Anterior cingulate cortex (tissue), 58 donors: ENCODE data around the gene SLC41A2.
A peak's percentile ranks its signal among the peaks of the same experiment; 100 is the strongest.

Source experiments
- DNase-seq, 58 donors: peaks; one replicate each; lab custom pipeline; 2025; lab: John Stamatoyannopoulos, UW

Gene SLC41A2

DNA sequence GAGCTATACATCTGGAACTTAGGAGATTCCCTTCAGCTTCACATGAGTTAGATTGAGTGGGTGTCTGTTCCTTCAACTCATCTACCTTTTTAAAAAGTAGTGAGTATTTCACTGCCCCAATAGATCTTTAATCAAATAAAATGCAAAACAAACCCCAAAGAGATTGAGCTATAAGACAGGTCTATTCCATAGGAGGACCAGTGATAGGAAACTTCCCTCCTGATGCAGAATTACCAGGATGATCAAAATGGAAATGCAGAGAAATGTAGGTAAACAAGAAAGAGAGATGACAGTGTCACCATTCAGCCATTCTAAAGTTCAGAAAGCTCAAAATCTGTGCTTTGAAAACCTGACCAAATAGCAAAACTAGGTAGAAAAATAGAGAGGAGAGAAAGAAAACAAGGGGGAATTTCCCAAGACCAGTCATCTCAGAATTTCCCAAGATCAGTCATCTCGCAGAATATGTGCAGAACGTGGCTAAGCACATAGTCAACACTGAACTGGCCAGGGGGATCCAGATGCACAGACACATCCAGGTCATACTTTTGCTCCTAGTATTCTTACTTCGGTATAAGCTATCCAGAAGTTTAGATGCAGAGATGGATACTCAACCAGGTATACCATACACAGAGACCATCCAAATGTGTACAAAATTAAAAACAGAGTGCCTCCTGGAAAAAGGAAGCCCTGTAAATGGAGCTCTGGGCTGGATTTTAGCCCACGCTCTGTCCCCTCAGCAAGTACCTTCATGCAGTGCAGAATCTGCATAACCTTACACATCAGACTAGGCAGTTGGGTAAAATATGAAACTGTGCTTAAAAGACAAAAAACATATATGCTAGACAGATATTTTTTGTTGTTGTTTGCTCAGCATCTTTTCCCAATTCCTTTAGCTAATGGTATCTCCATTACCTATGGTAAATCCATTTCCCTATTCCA lies 27.4 kb downstream of the SLC41A2 start:
- no peak for DNase-seq

DNA sequence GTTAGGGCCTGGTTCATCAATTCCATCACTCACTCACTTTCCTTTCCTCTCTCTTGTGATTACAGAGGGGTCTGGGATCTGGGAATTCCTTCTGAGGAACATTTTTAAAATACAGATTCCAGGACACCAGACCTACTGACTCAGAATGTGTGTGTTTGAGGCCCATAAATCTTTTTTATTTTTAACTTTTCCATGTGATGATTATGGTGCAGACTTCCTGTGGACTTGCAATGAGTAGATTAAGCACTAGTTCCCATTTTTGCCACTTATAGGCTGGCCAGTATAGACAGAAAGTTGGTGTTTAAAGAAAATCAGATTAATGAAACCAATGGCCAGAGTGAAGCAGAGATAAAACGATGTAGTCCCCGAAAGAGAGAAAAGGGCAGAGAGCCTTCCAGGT lies 28.1 kb downstream of the SLC41A2 start:
- no peak for DNase-seq

DNA sequence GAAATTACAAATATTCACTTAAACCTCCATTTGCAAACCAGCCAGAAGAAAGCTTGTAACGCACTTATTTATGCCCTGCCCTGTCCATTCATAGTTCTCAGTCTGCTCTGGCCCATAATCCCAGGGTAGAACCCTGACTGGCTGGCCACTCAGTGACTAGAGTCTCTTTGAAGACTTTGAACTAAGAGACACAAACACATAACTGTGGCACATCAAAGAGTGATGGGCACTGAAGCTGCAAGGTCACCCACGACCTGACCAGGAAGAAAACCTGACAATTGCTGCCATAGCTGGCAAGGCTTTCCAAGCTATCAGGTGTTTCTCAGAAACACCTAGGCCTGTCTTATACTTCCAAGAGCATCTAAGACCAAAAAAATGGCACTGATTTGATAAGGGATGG lies 28.7 kb downstream of the SLC41A2 start:
- DNase-seq: no peak

DNA sequence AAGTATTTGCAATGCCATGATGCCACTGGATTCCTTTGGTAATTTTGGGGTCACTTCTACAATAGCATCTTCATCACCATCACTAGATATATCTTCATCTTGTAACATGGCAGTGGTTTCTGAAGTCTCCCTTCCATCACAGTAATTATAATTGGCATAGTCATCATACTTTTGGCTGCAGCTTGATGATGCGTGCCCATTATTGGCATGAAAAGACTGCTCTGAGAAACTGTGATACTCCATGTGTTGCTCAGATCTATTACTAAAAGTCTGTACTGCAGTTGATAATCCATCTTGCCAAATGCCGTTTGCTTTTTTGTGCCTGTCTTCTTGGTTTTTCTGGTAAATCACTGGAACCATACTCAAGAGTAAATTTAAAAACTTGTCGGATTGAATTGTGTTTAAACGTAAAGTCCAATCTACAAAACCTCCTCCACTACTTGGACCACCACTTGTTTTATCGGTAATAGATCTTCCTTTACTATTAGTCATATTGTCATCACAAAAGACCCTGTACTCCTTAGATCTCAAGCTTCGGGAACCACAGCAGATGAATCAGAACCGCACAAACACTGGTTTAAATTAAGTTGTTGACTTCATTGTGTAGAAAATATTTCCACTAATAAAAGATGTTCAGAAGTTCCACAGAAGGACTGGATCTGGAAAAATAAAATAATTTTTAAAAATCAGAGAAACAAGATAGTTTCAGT lies 29.9 kb downstream of the SLC41A2 start:
- DNase-seq: peak in 2 of 58 donors; percentile 4 to 8

DNA sequence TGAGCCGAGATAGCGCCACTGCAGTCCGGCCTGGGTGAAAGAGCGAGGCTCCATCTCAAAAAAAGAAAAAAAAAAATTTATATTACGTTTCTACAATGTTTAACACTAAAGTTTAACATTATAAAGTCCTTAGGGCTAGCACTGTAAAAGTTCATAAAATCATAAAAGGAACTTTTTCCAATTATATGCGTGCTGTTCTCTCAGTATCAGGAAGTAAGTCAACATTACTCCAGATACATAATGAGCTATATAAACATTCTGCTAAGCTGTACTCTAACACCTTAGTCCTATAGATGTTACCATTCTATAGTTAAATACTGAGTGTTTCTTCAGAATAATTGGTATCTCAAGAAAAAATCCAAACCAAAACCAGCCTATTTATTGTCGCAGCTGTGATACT lies 32.6 kb downstream of the SLC41A2 start:
- no peak for DNase-seq

DNA sequence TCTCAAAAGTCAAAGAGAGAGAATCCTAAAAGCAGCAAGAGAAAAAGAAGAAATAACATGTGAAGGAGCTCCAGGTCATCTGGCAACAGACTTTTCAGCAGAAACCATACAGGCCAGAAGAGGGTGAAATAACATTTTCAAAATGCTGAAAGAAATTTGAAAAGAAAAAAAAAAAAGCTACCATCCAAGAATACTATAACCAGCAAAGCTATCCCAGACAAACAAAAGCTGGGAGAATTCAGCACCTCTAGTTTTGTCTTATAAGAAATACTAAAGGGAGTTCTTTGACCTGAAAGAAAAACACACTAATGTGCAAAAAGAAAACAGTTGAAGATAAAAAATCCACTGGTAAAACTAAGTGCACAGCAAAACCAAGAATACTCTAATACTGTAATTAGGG lies 36.8 kb downstream of the SLC41A2 start:
- no peak for DNase-seq

DNA sequence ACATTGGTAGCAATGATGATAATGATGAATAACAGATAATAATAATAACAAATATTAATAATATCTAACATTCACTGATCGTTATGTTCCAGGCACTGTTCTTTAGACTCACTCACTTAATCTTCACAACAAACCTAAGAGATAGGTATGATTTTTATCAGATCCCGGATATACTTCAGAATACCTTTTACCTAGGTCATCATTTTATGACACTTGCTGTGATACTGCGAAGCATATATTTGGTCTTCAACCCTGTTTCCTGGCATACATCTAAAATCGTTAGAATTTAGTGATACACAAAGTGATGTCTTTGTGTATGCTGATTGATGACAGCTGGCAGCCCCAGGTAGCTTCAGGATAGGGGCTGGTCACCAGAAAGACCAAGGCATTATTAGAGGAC lies 46.1 kb downstream of the SLC41A2 start:
- no peak for DNase-seq

DNA sequence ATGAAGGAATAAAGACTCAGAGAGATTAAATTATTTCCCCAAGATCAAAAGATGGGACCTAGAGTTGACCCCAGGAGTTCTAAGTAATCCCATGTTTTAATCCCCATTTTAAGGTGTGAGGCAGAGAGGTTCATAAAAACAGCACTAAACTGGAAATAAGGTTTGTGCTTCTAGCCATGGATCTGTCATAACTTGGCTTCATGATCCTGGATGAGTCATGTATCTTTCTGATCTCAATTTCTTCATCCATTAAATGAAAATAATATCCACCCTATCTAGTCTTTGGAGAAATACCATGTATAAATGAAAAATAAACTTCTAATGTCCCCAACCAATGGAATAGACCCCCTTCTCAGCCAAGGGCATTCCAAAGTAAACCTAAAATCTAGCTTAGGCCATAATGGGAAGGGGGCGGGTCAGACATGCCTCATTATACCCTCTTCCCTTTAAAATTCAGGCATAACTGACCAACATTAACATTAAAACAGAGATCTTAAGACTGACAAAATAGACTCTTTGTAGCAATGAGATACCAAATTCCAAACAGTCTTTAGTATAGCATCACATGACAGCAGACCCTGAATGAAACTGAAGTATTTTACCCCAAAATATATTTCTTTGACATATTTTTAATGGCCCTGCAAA lies 47.8 kb downstream of the SLC41A2 start:
- DNase-seq: no peak

DNA sequence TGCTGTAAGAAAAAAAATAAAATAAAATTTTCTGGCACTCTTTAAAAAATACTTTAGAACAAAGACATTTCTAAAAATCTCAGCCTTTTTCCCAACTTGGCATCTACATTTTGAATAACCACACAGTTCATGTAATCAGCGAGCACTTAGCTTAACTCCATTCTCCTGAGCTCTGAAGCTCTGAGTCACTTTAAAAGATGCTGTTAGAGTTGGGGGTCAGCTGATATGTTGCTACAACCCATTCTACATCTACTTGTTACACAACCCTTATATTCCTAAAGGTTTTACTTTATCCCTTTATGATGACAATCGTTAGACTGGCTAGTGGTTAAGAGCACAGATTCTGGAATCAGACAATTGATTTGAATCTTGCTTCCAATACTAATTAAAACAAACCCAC lies 48.3 kb downstream of the SLC41A2 start:
- DNase-seq: no peak
